Body of pancreas (tissue), 4 donors: Measurements from ENCODE around the gene RTF2. TPM values are rescaled to one million over a fixed set of nuclear protein-coding genes. Genes with fewer than 3 reads are reported as not detected.

Experiments used
- ATAC-seq: fragments of 150-250 bp; one replicate; pipeline ENCODE4 v1.9.1; 2016
- DNase-seq, 4 donors: peaks; one replicate each; pipeline ENCODE4 v3.0.0-alpha.2; 2019
- H3K27ac ChIP-seq, 4 donors: fragments of 200-600 bp; sonication (generic); 1 replicate in 3 of 4; 2 replicates in 1 of 4; pipeline versions ENCODE4 v1.5.1 to v1.6.1; 2016 to 2019; ENCODE audit warnings: mild to moderate bottlenecking in 1 of 4, mixed read lengths in 1 of 4, moderate library complexity in 1 of 4
- H3K27me3 ChIP-seq, 2 donors: fragments of 200-600 bp; sonication (generic); one replicate each; pipeline ENCODE4 v1.6.0; 2016; ENCODE audit warnings: mild to moderate bottlenecking in 1 of 2
- H3K36me3 ChIP-seq, 2 donors: fragments of 200-600 bp; sonication (generic); replicated peaks in 1 of 2; 2 replicates each; pipeline ENCODE4 v1.5.1; 2016; ENCODE audit warnings: low read depth in 2 of 2; ENCODE audit not compliant: insufficient read depth in 1 of 2
- H3K4me1 ChIP-seq: fragments of 200-600 bp; sonication (generic); one replicate; pipeline ENCODE4 v1.6.0; 2016
- H3K4me3 ChIP-seq, 2 donors: fragments of 200-600 bp; sonication (generic); 1 replicate in 1 of 2; 2 replicates in 1 of 2; pipeline ENCODE4 v1.5.1; 2016 to 2019
- H3K9me3 ChIP-seq, 3 donors: fragments of 200-600 bp; sonication (generic); 1 replicate in 2 of 3; 2 replicates in 1 of 3; pipeline ENCODE4 v1.5.1; 2016
- POLR2A ChIP-seq, 3 donors: fragments of 450-650 bp; IDR thresholded peaks; one replicate each; pipeline ENCODE4 v1.6.1; 2016; ENCODE audit warnings: antibody characterized with exemption in 3 of 3, mild to moderate bottlenecking in 2 of 3
- WGBS, 2 donors: methylation state at CpG; one replicate each; pipeline ENCODE4 v1.1.5; 2017; 5-methylcytosine and 5-hydroxymethylcytosine counted together
- intact Hi-C: fragments of 100-400 bp; cut with DNase I; formaldehyde crosslinking; loops from one replicate; pipeline ENCODE4 v1.15.1; 2023
- total RNA-seq, 2 donors: library from RNA; depleted of rRNA; stranded (reverse); fragments of >200 nt; gene quantifications; one replicate each; pipeline ENCODE4 v1.1.0, GENCODE V29; 2016
- TF ChIP-seq, protein P1 (sequence below), 7 experiments: fragments of 450-650 bp in 4 of 7; fragments of 200-600 bp in 3 of 7; sonication (generic) in 3 of 7; IDR thresholded peaks; one replicate each; pipeline ENCODE4 v1.5.1; 2016 to 2019; ENCODE audit warnings: antibody characterized with exemption in 7 of 7

The RTF2 gene
- total RNA-seq, 2 donors from 2014 or later = 22.1 to 29.1 TPM

DNA sequence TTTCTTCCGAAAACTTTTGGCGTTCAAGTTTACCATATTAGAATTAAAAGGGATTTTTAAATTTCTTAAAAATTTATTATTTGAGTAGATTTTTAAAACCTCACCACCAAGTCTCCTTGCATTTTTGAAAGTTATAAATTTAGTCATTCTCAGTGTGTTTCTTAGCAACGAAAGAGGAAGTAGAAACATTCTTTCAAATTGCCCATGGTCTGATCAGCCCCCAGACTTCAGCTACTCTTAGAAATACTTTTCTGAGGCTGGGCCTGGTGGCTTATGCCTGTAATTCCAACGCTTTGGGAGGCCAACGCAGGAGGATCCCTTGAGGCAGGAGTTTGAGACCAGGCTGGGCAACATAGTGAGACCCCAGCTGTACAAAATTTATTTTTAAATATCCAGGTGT lies 15.1 kb upstream of the RTF2 start:
- H3K36me3 ChIP-seq = no peaks in the 10 kb centered on the region
- no peak for TF ChIP-seq POLR2A (IDR thresholded peaks at IDR 0.05)
- TF ChIP-seq, protein P1, sequence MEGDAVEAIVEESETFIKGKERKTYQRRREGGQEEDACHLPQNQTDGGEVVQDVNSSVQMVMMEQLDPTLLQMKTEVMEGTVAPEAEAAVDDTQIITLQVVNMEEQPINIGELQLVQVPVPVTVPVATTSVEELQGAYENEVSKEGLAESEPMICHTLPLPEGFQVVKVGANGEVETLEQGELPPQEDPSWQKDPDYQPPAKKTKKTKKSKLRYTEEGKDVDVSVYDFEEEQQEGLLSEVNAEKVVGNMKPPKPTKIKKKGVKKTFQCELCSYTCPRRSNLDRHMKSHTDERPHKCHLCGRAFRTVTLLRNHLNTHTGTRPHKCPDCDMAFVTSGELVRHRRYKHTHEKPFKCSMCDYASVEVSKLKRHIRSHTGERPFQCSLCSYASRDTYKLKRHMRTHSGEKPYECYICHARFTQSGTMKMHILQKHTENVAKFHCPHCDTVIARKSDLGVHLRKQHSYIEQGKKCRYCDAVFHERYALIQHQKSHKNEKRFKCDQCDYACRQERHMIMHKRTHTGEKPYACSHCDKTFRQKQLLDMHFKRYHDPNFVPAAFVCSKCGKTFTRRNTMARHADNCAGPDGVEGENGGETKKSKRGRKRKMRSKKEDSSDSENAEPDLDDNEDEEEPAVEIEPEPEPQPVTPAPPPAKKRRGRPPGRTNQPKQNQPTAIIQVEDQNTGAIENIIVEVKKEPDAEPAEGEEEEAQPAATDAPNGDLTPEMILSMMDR (IDR thresholded peaks at IDR 0.05) = no peak
- H3K27me3 ChIP-seq = no peaks in the 10 kb centered on the region
- intact Hi-C loops = no loop called here
- H3K4me3 ChIP-seq = no peak overlapping the region
- H3K9me3 ChIP-seq = no peaks in the 10 kb centered on the region
- H3K27ac ChIP-seq = no peak overlapping the region
- no peak for DNase-seq
- ATAC-seq = no peak
- 63 to 71% methylated on average over 5 of the region's 5 CpGs for WGBS, 2 donors
- H3K4me1 ChIP-seq = no peaks in the 10 kb centered on the region

DNA sequence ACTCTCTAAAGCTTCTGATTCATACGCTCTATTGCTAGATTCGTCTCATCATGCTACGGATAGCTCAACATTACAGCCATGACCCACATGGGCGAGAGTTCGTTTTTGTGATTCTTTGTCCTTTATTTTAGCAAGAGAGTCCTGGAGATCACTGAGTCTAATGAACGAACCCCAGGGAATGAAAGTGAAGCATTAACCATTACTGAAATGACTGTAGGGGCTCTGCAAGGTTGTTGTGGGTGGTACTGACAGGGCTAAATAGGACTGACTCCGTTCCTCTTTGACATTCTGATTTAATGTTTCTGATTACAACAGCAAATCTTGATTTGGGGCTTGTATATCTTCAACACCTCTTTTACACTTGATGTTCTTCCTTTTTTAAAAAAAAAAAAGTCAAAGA lies 13.7 kb upstream of the RTF2 start:
- ATAC-seq (no peak), DNase-seq (no peak)
- Histone ChIP-seq H3K27ac (no peak overlapping the region), H3K27me3 (no peaks in the 10 kb centered on the region), H3K4me3 (no peak overlapping the region), H3K9me3 (no peaks in the 10 kb centered on the region), H3K4me1 (no peaks in the 10 kb centered on the region), H3K36me3 (no peaks in the 10 kb centered on the region)
- TF ChIP-seq POLR2A (IDR thresholded peaks at IDR 0.05) = no peak
- TF ChIP-seq, protein P1 (IDR thresholded peaks at IDR 0.05) = no peak
- 54 to 70% methylated on average over 7 of the region's 7 CpGs for WGBS, 2 donors
- intact Hi-C loops = no loop called here

DNA sequence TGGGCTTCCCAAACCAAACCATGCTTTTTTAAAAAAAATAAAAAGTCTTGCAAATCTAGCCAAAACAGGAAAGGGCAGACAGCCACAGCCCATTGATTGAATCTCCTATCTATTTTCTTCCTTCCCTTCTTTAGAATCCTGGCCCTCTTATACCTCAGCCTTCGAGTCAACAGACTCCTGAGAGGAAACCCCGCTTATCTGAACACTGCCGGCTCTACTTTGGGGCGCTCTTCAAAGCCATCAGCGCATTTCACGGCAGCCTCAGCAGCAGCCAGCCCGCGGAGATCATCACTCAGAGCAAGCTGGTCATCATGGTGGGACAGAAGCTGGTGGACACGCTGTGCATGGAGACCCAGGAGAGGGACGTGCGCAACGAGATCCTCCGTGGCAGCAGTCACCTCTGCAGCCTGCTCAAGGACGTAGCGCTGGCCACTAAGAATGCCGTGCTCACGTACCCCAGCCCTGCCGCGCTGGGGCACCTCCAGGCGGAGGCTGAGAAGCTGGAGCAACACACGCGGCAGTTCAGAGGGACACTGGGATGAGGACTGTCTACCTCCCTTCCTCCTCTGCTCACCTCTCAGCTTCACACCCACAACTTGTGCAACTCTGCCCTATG lies 10.1 kb upstream of the RTF2 start:
- intact Hi-C loops = no loop called here
- Histone ChIP-seq H3K36me3 (no peaks in the 10 kb centered on the region), H3K27me3 (no peaks in the 10 kb centered on the region), H3K9me3 (no peaks in the 10 kb centered on the region), H3K27ac (no peak overlapping the region), H3K4me3 (no peak overlapping the region), H3K4me1 (no peaks in the 10 kb centered on the region)
- no peak for DNase-seq
- no peak for TF ChIP-seq POLR2A (IDR thresholded peaks at IDR 0.05)
- TF ChIP-seq, protein P1 (IDR thresholded peaks at IDR 0.05) = no peak
- WGBS, 2 donors = 74 to 76% methylated on average over 20 to 22 of the region's 22 CpGs
- no peak for ATAC-seq

DNA sequence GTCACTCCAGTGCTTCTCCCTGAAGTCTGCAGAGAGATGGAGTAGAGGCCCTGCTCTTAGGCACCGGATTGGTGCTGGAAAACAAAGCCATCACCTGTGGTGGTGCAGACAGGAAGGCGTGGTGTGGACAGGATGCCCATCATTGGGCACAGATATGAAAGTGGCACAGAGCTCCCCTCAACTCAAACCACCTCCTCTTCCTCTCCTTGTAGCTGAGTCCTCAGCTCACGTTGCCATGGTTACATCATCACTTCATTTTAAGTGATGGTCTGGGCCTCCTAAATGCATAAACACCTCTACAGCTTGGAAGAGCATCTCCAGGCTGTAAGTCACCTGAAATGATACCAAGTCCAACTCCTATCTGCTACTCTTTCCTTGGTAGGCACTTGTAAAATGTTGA lies 8.0 kb upstream of the RTF2 start:
- DNase-seq (no peak), ATAC-seq (no peak)
- no peak overlapping the region for H3K27ac ChIP-seq
- H3K4me3 ChIP-seq = no peak overlapping the region
- no peaks in the 10 kb centered on the region for H3K27me3 ChIP-seq
- no peak for TF ChIP-seq POLR2A (IDR thresholded peaks at IDR 0.05)
- TF ChIP-seq, protein P1 (IDR thresholded peaks at IDR 0.05) = no peak
- 34 to 44% methylated on average over 3 of the region's 3 CpGs for WGBS, 2 donors
- H3K4me1 ChIP-seq = no peaks in the 10 kb centered on the region
- H3K9me3 ChIP-seq = no peaks in the 10 kb centered on the region
- no peaks in the 10 kb centered on the region for H3K36me3 ChIP-seq
- intact Hi-C loops = no loop called here

DNA sequence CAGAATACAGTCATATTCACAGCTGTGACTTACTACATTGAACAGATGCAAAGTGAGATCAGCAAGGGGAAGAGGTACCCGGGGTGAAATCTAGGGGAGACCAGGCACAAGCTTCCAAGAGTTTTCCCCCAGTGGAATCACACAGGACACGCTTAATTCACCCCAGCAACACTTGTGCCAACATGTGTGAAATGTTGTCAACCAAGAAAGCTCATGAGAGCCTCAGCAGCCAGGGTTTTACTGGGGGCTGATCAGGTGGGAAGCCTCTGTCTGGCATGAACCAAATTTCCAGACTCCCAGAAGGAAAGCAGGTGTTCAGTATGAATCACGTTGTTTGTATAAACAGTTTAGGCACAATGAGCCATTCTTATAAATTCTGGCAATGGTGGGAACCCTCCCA lies 6.9 kb upstream of the RTF2 start:
- Histone ChIP-seq H3K4me1 (no peaks in the 10 kb centered on the region), H3K36me3 (no peaks in the 10 kb centered on the region), H3K27ac (no peak overlapping the region), H3K9me3 (no peaks in the 10 kb centered on the region), H3K4me3 (no peak overlapping the region), H3K27me3 (no peaks in the 10 kb centered on the region)
- no peak for ATAC-seq
- intact Hi-C loops = no loop called here
- TF ChIP-seq, protein P1 (IDR thresholded peaks at IDR 0.05) = no peak
- TF ChIP-seq POLR2A (IDR thresholded peaks at IDR 0.05) = no peak
- 37 to 51% methylated on average over 3 of the region's 3 CpGs for WGBS, 2 donors
- DNase-seq = no peak
